Smooth muscle cell (in vitro differentiated cells): ENCODE data around the gene CHRNB4. TPM values are rescaled to one million over a fixed set of nuclear protein-coding genes. Genes with fewer than 3 reads are reported as not detected.
A peak's percentile ranks its signal among the peaks of the same experiment; 100 is the strongest.

Experiments
- DNase-seq: peaks from one replicate; lab custom pipeline; 2025; ENCODE audit not compliant: unreplicated experiment; lab: John Stamatoyannopoulos, UW
- H2AFZ ChIP-seq: fragments of 200-600 bp; sonication (generic); 2 replicates; pipeline ENCODE4 v1.6.0; 2016; ENCODE audit warnings: antibody characterized with exemption, low read depth, mild to moderate bottlenecking
- H3F3A ChIP-seq: fragments of 200-600 bp; sonication (generic); 2 replicates; pipeline ENCODE4 v1.6.0; 2017; ENCODE audit warnings: antibody characterized with exemption, low read depth
- H3K27ac ChIP-seq: fragments of 200-600 bp; sonication (generic); 2 replicates; pipeline ENCODE4 v1.5.1; 2016; ENCODE audit warnings: low read depth, mild to moderate bottlenecking
- H3K27me3 ChIP-seq: fragments of 200-600 bp; sonication (generic); 2 replicates; pipeline ENCODE4 v1.6.1; 2016; ENCODE audit warnings: low read depth, mild to moderate bottlenecking
- H3K36me3 ChIP-seq: fragments of 200-600 bp; sonication (generic); 2 replicates; pipeline ENCODE4 v1.5.1; 2016; ENCODE audit warnings: low read depth
- H3K4me1 ChIP-seq: fragments of 200-600 bp; sonication (generic); 2 replicates; pipeline ENCODE4 v1.5.1; 2016; ENCODE audit warnings: low read depth
- H3K4me2 ChIP-seq: fragments of 200-600 bp; sonication (generic); 2 replicates; pipeline ENCODE4 v1.6.0; 2016; ENCODE audit warnings: mild to moderate bottlenecking
- H3K4me3 ChIP-seq: fragments of 200-600 bp; sonication (generic); 2 replicates; pipeline ENCODE4 v1.5.1; 2016; ENCODE audit warnings: mild to moderate bottlenecking
- H3K79me2 ChIP-seq: fragments of 200-600 bp; sonication (generic); 2 replicates; pipeline ENCODE4 v1.6.0; 2016; ENCODE audit warnings: low read depth, mild to moderate bottlenecking
- H3K9ac ChIP-seq: fragments of 200-600 bp; sonication (generic); 2 replicates; pipeline ENCODE4 v1.6.0; 2016; ENCODE audit warnings: low read depth
- H3K9me3 ChIP-seq: fragments of 200-600 bp; sonication (generic); replicated peaks from 2 replicates; pipeline ENCODE4 v1.5.1; 2016; ENCODE audit warnings: low read depth
- H4K20me1 ChIP-seq: fragments of 200-600 bp; sonication (generic); 2 replicates; pipeline ENCODE4 v1.6.0; 2016; ENCODE audit warnings: low read depth
- WGBS: methylation state at CpG from one replicate; pipeline ENCODE4 v1.1.7; 2016; ENCODE audit warnings: low lambda C conversion rate; 5-methylcytosine and 5-hydroxymethylcytosine counted together
- polyA plus RNA-seq: library from polyadenylated mRNA; unstranded; fragments of >200 nt; fragmentation: Nextera tagmentation; extraction: Ambion mirVana; gene quantifications from 2 replicates; pipeline ENCODE4 v1.2.1, GENCODE V29; 2016
- total RNA-seq: library from RNA; depleted of rRNA; stranded (reverse); fragments of >200 nt; gene quantifications from 2 replicates; pipeline ENCODE4 v1.2.3, GENCODE V29; 2014
- TF ChIP-seq, protein P1 (sequence below): fragments of 200-600 bp; sonication (generic); IDR thresholded peaks from 2 replicates; pipeline ENCODE4 v1.5.1; 2017; ENCODE audit warnings: borderline replicate concordance, mild to moderate bottlenecking, antibody characterized with exemption; ENCODE audit not compliant: insufficient read depth, poor library complexity, severe bottlenecking

CHRNB4 gene
- total and polyA plus RNA-seq, 2 experiments from 2014 or later, result not detected

DNA sequence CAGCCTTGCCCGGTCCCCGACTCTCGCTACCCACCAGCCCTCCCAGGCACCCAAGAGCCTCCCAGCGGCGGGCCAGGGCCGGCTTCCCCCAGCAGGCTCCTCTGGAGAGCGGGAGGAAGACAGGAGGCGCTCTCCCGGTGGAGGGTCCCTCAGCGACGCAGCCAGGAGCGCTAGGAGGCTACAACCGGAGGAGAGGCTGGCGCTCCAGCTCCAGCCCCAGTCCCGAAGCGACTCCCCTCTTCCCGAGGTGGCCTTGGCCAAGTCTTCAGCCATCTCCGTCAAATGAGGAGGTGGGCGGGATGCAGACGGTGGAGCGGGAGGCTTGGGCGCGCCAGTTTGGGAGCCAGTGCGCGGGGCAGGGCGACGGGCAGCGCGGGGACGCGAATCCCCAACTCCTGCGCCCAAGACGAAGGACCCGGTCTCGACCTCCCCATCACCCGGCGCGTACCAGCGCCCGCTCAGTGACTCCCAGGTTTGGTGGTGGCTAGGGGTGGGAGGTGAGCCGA lies 20.9 kb downstream of the CHRNB4 start:
- Histone ChIP-seq H3K4me1 (peaks cover 6% of the 10 kb centered on the region), H4K20me1 (no peaks in the 10 kb centered on the region), H2AFZ (no peak overlapping the region), H3K79me2 (no peaks in the 10 kb centered on the region), H3K27me3 (peaks cover 63% of the 10 kb centered on the region), H3K9me3 (no peaks in the 10 kb centered on the region), H3F3A (no peaks in the 10 kb centered on the region), H3K4me2 (peak overlapping the region; percentile 85), H3K9ac (no peak overlapping the region), H3K36me3 (no peaks in the 10 kb centered on the region), H3K4me3 (peak overlapping the region; percentile 45), H3K27ac (no peak overlapping the region)
- TF ChIP-seq, protein P1, sequence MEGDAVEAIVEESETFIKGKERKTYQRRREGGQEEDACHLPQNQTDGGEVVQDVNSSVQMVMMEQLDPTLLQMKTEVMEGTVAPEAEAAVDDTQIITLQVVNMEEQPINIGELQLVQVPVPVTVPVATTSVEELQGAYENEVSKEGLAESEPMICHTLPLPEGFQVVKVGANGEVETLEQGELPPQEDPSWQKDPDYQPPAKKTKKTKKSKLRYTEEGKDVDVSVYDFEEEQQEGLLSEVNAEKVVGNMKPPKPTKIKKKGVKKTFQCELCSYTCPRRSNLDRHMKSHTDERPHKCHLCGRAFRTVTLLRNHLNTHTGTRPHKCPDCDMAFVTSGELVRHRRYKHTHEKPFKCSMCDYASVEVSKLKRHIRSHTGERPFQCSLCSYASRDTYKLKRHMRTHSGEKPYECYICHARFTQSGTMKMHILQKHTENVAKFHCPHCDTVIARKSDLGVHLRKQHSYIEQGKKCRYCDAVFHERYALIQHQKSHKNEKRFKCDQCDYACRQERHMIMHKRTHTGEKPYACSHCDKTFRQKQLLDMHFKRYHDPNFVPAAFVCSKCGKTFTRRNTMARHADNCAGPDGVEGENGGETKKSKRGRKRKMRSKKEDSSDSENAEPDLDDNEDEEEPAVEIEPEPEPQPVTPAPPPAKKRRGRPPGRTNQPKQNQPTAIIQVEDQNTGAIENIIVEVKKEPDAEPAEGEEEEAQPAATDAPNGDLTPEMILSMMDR, result no peak
- WGBS, result 4% methylated on average over 38 of the region's 41 CpGs
- no peak for DNase-seq

DNA sequence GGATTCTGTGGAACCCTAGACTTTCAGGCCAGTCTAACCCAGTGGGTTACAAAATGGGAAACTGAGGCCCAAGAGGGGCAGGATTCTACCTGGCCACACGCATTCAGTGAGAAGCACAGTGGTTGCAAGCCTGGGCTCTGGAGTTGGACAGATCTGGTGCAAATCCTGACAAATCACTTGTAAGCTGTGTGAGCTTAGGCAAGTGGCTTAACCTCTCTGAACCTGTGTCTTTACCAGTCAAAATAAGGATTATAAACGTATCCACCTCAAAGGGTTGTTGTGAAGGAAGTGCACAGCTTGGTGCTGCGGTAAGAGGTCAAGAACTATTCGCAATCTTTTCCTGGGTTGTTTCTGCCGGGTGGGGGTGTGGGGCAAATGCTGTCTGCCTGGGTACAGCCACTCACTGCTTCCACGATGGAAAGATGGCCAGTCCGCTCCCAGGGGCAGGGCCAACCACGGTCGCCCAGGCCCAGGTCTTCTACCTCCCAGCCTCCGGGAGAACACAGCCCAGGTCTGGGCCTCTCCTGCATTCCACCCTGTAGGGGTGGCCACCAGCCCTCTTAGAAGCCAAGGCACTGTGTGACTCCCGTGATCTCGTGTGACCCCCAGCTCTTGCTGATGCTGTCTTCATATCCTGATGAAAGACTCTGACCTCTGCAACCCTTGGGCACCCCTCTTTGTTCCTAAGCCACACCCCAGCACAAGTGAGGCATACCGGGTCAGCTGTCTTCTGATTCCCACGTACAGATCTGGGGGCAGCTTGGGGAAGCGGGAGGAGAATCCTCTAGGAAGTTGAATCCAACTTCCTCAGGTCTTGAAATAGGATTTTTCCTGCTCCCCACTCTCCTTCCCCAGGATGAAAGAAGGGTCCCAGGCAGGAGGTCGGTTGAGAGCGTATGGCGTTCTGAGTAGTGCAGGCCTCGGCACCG lies 21.7 kb downstream of the CHRNB4 start:
- no peak overlapping the region for H3K9ac ChIP-seq
- no peak overlapping the region for H3K4me3 ChIP-seq
- H3K4me2 ChIP-seq, result peak overlapping the region; percentile 85
- H3K79me2 ChIP-seq, result no peaks in the 10 kb centered on the region
- no peak for DNase-seq
- peaks cover 6% of the 10 kb centered on the region for H3K4me1 ChIP-seq
- TF ChIP-seq, protein P1, result no peak
- H3K27ac ChIP-seq, result no peak overlapping the region
- H3K9me3 ChIP-seq, result no peaks in the 10 kb centered on the region
- WGBS, result 54% methylated on average over 20 of the region's 20 CpGs
- no peaks in the 10 kb centered on the region for H3K36me3 ChIP-seq
- peaks cover 56% of the 10 kb centered on the region for H3K27me3 ChIP-seq
- no peak overlapping the region for H2AFZ ChIP-seq
- H4K20me1 ChIP-seq, result no peaks in the 10 kb centered on the region
- no peaks in the 10 kb centered on the region for H3F3A ChIP-seq

DNA sequence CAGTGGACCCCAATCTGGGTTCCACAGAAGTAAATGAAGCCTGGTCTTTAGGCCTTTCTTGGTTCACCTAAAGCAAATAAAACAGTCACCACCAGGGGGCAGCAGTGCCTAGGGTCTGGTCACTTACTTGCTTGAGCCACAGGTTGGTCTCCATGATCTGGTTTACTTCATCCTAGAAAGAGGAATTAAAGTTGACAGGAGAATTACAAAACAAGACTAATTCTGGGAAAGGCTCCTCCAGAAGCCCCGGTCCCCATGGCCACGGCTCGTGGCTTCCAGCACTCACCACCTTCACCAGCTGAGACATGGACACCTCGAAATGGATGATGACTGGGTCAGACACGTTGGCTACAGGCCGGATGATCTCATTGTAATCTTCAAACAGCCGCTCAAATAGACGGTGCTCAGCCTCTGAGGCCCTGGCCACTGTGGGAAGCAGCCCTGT lies 22.5 kb downstream of the CHRNB4 start:
- 9% methylated on average over 8 of the region's 8 CpGs for WGBS
- Histone ChIP-seq H3K9me3 (no peaks in the 10 kb centered on the region), H3K4me3 (no peak overlapping the region)

More for the DNA sequence above, 22.5 kb downstream of the CHRNB4 start:
- peaks cover 6% of the 10 kb centered on the region for H3K4me1 ChIP-seq
- TF ChIP-seq, protein P1, result peak; percentile 87
- H3K36me3 ChIP-seq, result no peaks in the 10 kb centered on the region
- no peak overlapping the region for H2AFZ ChIP-seq
- no peak overlapping the region for H3K27ac ChIP-seq
- peak; percentile 65 for DNase-seq
- no peaks in the 10 kb centered on the region for H3K79me2 ChIP-seq
- H3K27me3 ChIP-seq, result peaks cover 50% of the 10 kb centered on the region
- H4K20me1 ChIP-seq, result no peaks in the 10 kb centered on the region
- no peak overlapping the region for H3K9ac ChIP-seq
- H3K4me2 ChIP-seq, result peak overlapping the region; percentile 14
- no peaks in the 10 kb centered on the region for H3F3A ChIP-seq
